Naive thymus-derived CD4-positive, alpha-beta T cell (primary cell): ENCODE results near the gene CNNM1. TPM values are rescaled to one million over a fixed set of nuclear protein-coding genes. Genes with fewer than 3 reads are reported as not detected.

ENCODE experiments used
- ATAC-seq: fragments of 150-1000 bp; cut with Tn5 transposase; 2 replicates; pipeline ENCODE4 v1.10.0; 2021; ENCODE audit warnings: mild to moderate bottlenecking, moderate library complexity
- CTCF ChIA-PET: fragments of 350-600 bp; sonication (Branson Sonifier 250); formaldehyde crosslinking; loops from one replicate; lab custom pipeline; 2021; ENCODE audit warnings: antibody characterized with exemption; lab: Charles Lee
- POLR2A ChIA-PET: fragments of 350-600 bp; sonication (Branson Sonifier 250); formaldehyde crosslinking; loops from one replicate; lab custom pipeline; 2021; ENCODE audit warnings: antibody characterized with exemption, inconsistent platforms; lab: Charles Lee
- DNase-seq, 9 donors: peaks; one replicate each; pipeline versions ENCODE4 v3.0.0 to v3.0.0-alpha.2; 2020 to 2022; ENCODE audit warnings: mixed read lengths in 1 of 9
- H3K27ac ChIP-seq: one replicate; pipeline ENCODE4 v1.7.0; 2013; ENCODE audit warnings: mild to moderate bottlenecking, low read depth, low read length, moderate library complexity
- H3K27me3 ChIP-seq, 2 donors: one replicate each; pipeline ENCODE4 v1.7.0; 2013; ENCODE audit warnings: low read length in 2 of 2, mild to moderate bottlenecking in 2 of 2, moderate library complexity in 2 of 2; ENCODE audit not compliant: control insufficient read depth in 2 of 2, insufficient read depth in 2 of 2
- H3K36me3 ChIP-seq, 3 experiments: 1 replicate in 2 of 3; 2 replicates in 1 of 3; pipeline ENCODE4 v1.7.0; 2013; ENCODE audit warnings: low read length in 3 of 3, mild to moderate bottlenecking in 3 of 3, moderate library complexity in 1 of 3; ENCODE audit not compliant: insufficient read depth in 3 of 3, control insufficient read depth in 2 of 3
- H3K4me1 ChIP-seq, 2 donors: one replicate each; pipeline ENCODE4 v1.7.0; 2013; ENCODE audit warnings: low read length in 2 of 2, mild to moderate bottlenecking in 2 of 2, moderate library complexity in 1 of 2; ENCODE audit not compliant: control insufficient read depth in 2 of 2, insufficient read depth in 2 of 2
- H3K4me3 ChIP-seq: 2 replicates; pipeline ENCODE4 v1.7.0; 2013; ENCODE audit warnings: mild to moderate bottlenecking, low read length
- H3K9me3 ChIP-seq, 3 experiments: 1 replicate in 2 of 3; 2 replicates in 1 of 3; pipeline ENCODE4 v1.7.0; 2013; ENCODE audit warnings: low read length in 3 of 3; ENCODE audit not compliant: control insufficient read depth in 2 of 3
- H3K27ac Mint-ChIP-seq, 9 donors: one replicate each; pipeline ENCODE4 v1.8.0; 2020 to 2022; ENCODE audit warnings: mixed read lengths in 9 of 9, mild to moderate bottlenecking in 8 of 9, moderate library complexity in 5 of 9, inconsistent platforms in 2 of 9
- H3K27me3 Mint-ChIP-seq, 5 donors: one replicate each; pipeline ENCODE4 v1.8.0; 2021 to 2022; ENCODE audit warnings: mixed read lengths in 5 of 5, mild to moderate bottlenecking in 1 of 5
- H3K36me3 Mint-ChIP-seq, 5 donors: one replicate each; pipeline ENCODE4 v1.8.0; 2020 to 2022; ENCODE audit warnings: mixed read lengths in 5 of 5, mild to moderate bottlenecking in 3 of 5, inconsistent platforms in 1 of 5
- H3K4me1 Mint-ChIP-seq, 7 donors: one replicate each; pipeline ENCODE4 v1.8.0; 2020 to 2022; ENCODE audit warnings: mixed read lengths in 7 of 7, mild to moderate bottlenecking in 3 of 7, inconsistent platforms in 1 of 7
- H3K4me3 Mint-ChIP-seq, 10 donors: one replicate each; pipeline ENCODE4 v1.8.0; 2020 to 2022; ENCODE audit warnings: mild to moderate bottlenecking in 10 of 10, mixed read lengths in 10 of 10, moderate library complexity in 6 of 10, inconsistent platforms in 2 of 10
- H3K9me3 Mint-ChIP-seq, 11 donors: one replicate each; pipeline ENCODE4 v1.8.0; 2020 to 2022; ENCODE audit warnings: mixed read lengths in 11 of 11, mild to moderate bottlenecking in 4 of 11, inconsistent platforms in 1 of 11, moderate library complexity in 1 of 11
- intact Hi-C, 2 donors: fragments of 100-400 bp; cut with micrococcal nuclease; formaldehyde crosslinking; loops; one replicate each; pipeline ENCODE4 v1.15.1; 2023
- polyA plus RNA-seq, 2 donors: library from polyadenylated mRNA; unstranded; fragments of 300-500 nt; fragmentation: Illumina TruSeq; gene quantifications; one replicate each; pipeline ENCODE4 v1.2.3, GENCODE V29; 2021
- total RNA-seq, 6 experiments: library from RNA in 5 of 6; stranded (reverse) in 5 of 6; gene quantifications; 1 replicate in 5 of 6; 2 replicates in 1 of 6; pipeline ENCODE4 v1.2.3 and lab custom pipeline; 2021 to 2026

The CNNM1 gene
- total and polyA plus RNA-seq, 7 experiments from 2014 or later: 0.12 to 1.9 (median 0.30) TPM

DNA sequence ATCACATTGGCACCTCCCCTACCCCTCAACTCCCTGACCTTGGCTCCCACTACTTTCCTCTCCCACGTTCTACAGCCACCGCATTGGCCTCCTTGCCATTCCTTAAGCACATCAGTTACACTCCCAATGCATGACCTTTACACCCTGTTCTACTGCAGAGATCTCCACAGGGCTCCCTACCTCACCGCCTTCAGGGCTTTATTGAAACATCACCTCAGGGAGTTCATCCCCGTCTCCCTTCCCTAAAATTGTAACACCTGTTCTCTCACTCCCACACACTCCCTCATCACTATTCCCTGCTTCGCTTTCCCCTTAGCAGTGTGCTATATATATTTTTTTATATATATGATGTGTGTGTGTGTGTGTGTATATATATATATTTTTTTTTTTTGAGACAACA, 18.5 kb downstream of the CNNM1 start:
- no peaks in the 10 kb centered on the region for H3K4me1 Mint-ChIP-seq
- peaks cover 0 to 17% (median 12%) of the 10 kb centered on the region in 5 donors for H3K27me3 Mint-ChIP-seq
- H3K36me3 ChIP-seq: no peaks in the 10 kb centered on the region
- H3K9me3 ChIP-seq: no peaks in the 10 kb centered on the region
- H3K27me3 ChIP-seq: no peaks in the 10 kb centered on the region
- no peak overlapping the region for H3K4me3 Mint-ChIP-seq
- no peak overlapping the region for H3K27ac ChIP-seq
- H3K27ac Mint-ChIP-seq: no peak overlapping the region
- H3K4me3 ChIP-seq: no peak overlapping the region
- ATAC-seq: no peak
- no peaks in the 10 kb centered on the region for H3K4me1 ChIP-seq
- peaks cover 0 to 2% (median 0%) of the 10 kb centered on the region in 11 donors for H3K9me3 Mint-ChIP-seq
- ChIA-PET POLR2A (no interaction called here), CTCF (no interaction called here)
- no peaks in the 10 kb centered on the region for H3K36me3 Mint-ChIP-seq
- intact Hi-C loops: no loop called here
- no peak for DNase-seq

DNA sequence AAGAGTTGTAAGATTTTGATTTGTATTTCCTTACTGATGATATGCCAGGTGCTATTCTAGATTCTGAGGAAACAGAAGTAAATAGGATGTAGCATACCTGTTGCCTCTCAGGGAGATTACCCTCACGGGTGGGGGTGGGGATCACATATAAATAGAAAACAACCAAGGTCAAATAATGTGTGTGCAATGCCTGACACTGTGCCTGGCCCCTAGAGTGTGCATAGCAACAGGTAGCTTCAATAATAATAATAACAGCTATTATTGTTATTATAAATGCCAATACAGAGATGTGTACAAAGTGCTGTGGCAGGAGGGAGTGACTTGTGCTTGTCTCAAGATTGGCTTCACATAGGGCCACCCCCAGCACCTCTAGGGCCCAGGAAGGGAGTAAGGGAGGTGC, 24.0 kb downstream of the CNNM1 start:
- ChIA-PET CTCF (interaction anchor here (0.7 kb wide), 1 partner anchor 14 kb away, joined by 3 read pairs; no protein-coding TSS in a partner anchor), POLR2A (no interaction called here)
- ATAC-seq: no peak
- H3K4me1 ChIP-seq: no peaks in the 10 kb centered on the region
- H3K27me3 ChIP-seq: no peaks in the 10 kb centered on the region
- intact Hi-C loops: no loop called here
- DNase-seq: no peak
- no peaks in the 10 kb centered on the region for H3K4me1 Mint-ChIP-seq
- no peak overlapping the region for H3K27ac Mint-ChIP-seq
- no peak overlapping the region for H3K4me3 ChIP-seq
- no peaks in the 10 kb centered on the region for H3K9me3 ChIP-seq
- H3K4me3 Mint-ChIP-seq: no peak overlapping the region
- no peak overlapping the region for H3K27ac ChIP-seq
- no peaks in the 10 kb centered on the region for H3K36me3 Mint-ChIP-seq
- no peaks in the 10 kb centered on the region for H3K9me3 Mint-ChIP-seq
- H3K27me3 Mint-ChIP-seq: peaks cover 6 to 28% (median 7%) of the 10 kb centered on the region in 5 donors
- H3K36me3 ChIP-seq: no peaks in the 10 kb centered on the region

DNA sequence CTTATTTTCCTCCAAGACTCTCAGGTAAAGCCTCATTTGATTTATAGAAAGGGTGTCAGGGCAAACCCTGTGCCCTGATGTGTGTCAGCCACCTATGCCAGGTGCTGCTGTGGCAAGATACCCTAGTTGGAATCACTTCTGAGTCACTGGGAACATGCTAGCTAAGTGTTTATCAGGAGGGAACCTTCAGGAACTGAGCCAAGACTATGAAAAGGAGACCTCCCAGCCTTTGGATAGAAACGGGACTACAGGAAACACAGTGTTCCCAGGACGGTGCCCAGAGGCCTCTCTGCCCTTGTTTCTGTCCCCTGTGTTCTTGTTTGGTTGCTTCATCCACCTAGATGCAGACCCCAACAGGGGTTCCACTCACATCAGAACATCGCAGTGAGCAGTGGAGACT, 28.5 kb downstream of the CNNM1 start:
- Mint-ChIP-seq H3K36me3 (no peaks in the 10 kb centered on the region), H3K4me1 (no peaks in the 10 kb centered on the region), H3K9me3 (no peaks in the 10 kb centered on the region), H3K4me3 (no peak overlapping the region), H3K27me3 (peaks cover 6 to 29% (median 12%) of the 10 kb centered on the region in 5 donors), H3K27ac (no peak overlapping the region)
- ChIA-PET CTCF (no interaction called here), POLR2A (no interaction called here)
- no peaks in the 10 kb centered on the region for H3K36me3 ChIP-seq
- ATAC-seq (no peak), DNase-seq (no peak)
- H3K4me1 ChIP-seq: no peaks in the 10 kb centered on the region
- H3K4me3 ChIP-seq: no peak overlapping the region
- H3K9me3 ChIP-seq: no peaks in the 10 kb centered on the region
- intact Hi-C loops: no loop called here
- H3K27ac ChIP-seq: no peak overlapping the region
- no peaks in the 10 kb centered on the region for H3K27me3 ChIP-seq

DNA sequence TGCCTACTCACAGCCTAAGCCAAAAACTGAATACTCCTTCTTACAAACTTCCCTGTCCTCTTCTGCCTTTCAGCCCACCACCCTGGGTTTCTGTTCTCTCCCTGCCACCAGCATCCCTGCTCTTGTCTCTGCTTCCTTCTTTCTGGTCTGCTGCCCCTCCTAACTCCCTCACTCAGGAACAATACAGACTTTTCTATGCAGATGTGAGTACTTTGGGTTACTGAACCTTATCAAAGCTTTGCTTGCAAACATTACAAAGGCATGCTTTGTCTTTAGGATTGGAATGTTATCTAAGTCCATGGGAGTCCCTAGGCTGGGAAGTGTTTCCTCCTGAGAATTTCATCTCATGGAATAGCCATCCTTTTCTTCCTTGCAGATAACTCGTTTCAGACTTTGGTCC, 28.9 kb downstream of the CNNM1 start:
- ATAC-seq: no peak
- no peaks in the 10 kb centered on the region for H3K4me1 ChIP-seq
- Mint-ChIP-seq H3K4me3 (no peak overlapping the region), H3K27me3 (peaks cover 5 to 28% (median 12%) of the 10 kb centered on the region in 5 donors), H3K36me3 (no peaks in the 10 kb centered on the region), H3K4me1 (no peaks in the 10 kb centered on the region), H3K27ac (no peak overlapping the region), H3K9me3 (no peaks in the 10 kb centered on the region)
- no peak for DNase-seq
- H3K4me3 ChIP-seq: no peak overlapping the region
- H3K9me3 ChIP-seq: no peaks in the 10 kb centered on the region
- H3K36me3 ChIP-seq: no peaks in the 10 kb centered on the region
- no peaks in the 10 kb centered on the region for H3K27me3 ChIP-seq
- intact Hi-C loops: no loop called here
- ChIA-PET CTCF (no interaction called here), POLR2A (no interaction called here)
- no peak overlapping the region for H3K27ac ChIP-seq

DNA sequence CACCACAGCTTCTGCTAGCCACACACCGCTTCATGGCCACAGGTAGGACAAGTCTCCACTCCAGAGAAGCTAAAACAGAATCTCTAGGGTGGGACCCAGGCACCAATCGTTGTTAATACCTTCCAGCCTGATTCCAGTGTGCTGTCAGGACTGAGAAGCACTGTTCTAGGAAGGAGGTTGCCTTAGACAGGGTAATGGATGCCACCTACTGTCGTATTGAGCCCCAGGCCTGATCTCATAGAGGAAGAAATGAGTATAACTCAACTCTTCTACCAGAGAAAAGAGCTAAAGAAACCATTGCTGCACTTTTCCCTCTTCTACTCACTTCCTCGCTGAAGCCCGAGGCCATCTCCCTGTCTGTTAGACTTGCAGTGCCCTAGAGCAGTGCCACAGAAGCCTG, 31.8 kb downstream of the CNNM1 start:
- ATAC-seq (no peak), DNase-seq (no peak)
- intact Hi-C loops: no loop called here
- Mint-ChIP-seq H3K36me3 (no peaks in the 10 kb centered on the region), H3K27me3 (peaks cover 0 to 26% (median 4%) of the 10 kb centered on the region in 5 donors), H3K9me3 (no peaks in the 10 kb centered on the region), H3K27ac (no peak overlapping the region), H3K4me3 (no peak overlapping the region), H3K4me1 (no peaks in the 10 kb centered on the region)
- POLR2A ChIA-PET: no interaction called here
- CTCF ChIA-PET: no interaction called here
- Histone ChIP-seq H3K4me3 (no peak overlapping the region), H3K36me3 (no peaks in the 10 kb centered on the region), H3K27me3 (no peaks in the 10 kb centered on the region), H3K9me3 (no peaks in the 10 kb centered on the region), H3K27ac (no peak overlapping the region), H3K4me1 (no peaks in the 10 kb centered on the region)

DNA sequence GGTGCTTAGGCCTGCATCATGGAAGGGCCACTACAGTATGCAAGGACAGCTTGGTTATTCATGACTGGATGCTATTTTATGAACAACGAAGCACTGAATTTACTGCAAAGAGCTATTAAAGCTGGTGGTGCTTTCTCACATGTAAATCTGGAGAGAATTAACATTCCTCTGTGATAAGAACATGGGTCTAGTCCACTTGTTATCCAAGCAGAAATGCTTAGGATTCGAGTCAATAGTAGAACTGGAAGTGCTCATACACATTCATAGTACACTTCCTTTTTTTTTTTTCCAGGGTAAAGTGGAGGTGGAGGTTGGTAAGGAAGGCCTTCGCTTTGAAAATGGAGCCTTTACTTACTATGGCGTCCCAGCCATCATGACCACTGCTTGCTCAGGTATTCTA, 35.0 kb downstream of the CNNM1 start:
- Mint-ChIP-seq H3K36me3 (no peaks in the 10 kb centered on the region), H3K4me1 (no peaks in the 10 kb centered on the region), H3K27ac (no peak overlapping the region), H3K4me3 (no peak overlapping the region), H3K9me3 (no peaks in the 10 kb centered on the region), H3K27me3 (peaks cover 2 to 46% (median 5%) of the 10 kb centered on the region in 5 donors)
- H3K4me3 ChIP-seq: no peak overlapping the region
- ATAC-seq (no peak), DNase-seq (no peak)
- no peaks in the 10 kb centered on the region for H3K4me1 ChIP-seq
- H3K27ac ChIP-seq: no peak overlapping the region
- no peaks in the 10 kb centered on the region for H3K27me3 ChIP-seq
- POLR2A ChIA-PET: no interaction called here
- H3K9me3 ChIP-seq: no peaks in the 10 kb centered on the region
- intact Hi-C loops: no loop called here
- CTCF ChIA-PET: interaction anchor here (0.6 to 0.7 kb wide), 2 partner anchors 12 to 19 kb away, joined by 3 to 7 read pairs; no protein-coding TSS in a partner anchor
- H3K36me3 ChIP-seq: no peaks in the 10 kb centered on the region

DNA sequence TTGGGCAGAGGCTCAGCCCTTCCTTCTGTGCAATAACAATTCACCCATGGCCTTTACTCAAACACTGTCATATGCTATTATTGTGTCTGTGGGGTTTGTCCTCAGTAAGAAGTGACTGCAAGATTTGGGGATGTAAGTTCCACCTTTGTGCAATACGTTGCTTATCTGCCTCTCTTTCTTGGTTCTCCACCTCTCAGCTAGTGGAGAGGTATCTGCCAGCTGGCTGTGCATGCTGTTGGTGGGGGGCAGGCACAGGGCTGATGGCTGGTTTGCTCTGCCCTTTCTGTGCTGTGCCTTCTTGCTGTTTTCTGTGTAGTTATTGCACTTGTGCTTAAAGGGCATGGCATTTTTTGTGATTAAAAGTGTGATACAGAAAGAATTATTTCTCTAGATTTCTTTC, 36.2 kb downstream of the CNNM1 start:
- no peak overlapping the region for H3K27ac ChIP-seq
- CTCF ChIA-PET: no interaction called here
- no peak overlapping the region for H3K27ac Mint-ChIP-seq

More for the DNA sequence above, 36.2 kb downstream of the CNNM1 start:
- ATAC-seq: no peak
- POLR2A ChIA-PET: no interaction called here
- Mint-ChIP-seq H3K36me3 (no peaks in the 10 kb centered on the region), H3K4me1 (no peaks in the 10 kb centered on the region), H3K27me3 (peaks cover 4 to 55% (median 11%) of the 10 kb centered on the region in 5 donors), H3K9me3 (no peaks in the 10 kb centered on the region), H3K4me3 (no peak overlapping the region)
- DNase-seq: no peak
- H3K9me3 ChIP-seq: no peaks in the 10 kb centered on the region
- intact Hi-C loops: no loop called here
- no peak overlapping the region for H3K4me3 ChIP-seq
- H3K4me1 ChIP-seq: no peaks in the 10 kb centered on the region
- no peaks in the 10 kb centered on the region for H3K27me3 ChIP-seq
- no peaks in the 10 kb centered on the region for H3K36me3 ChIP-seq
